ENCODE results near the gene STIM1.
A peak's percentile ranks its signal among the peaks of the same experiment; 100 is the strongest.
"Not testable (repeated sequence)": the region's sequence is repeated elsewhere in the genome, so short reads cannot be mapped to it uniquely, and the experiment has no call there.

The STIM1 gene

GRCh38 chr11:3854977-3855807 is at the start of gene STIM1:
Gene STIM1, plus strand, starts transcription at chr11:3855664. Its CDS starts 607 bp downstream, at chr11:3856271.
- Histone ChIP-seq H3K36me3 (ENCODE audit: control insufficient read depth in 5 of 5, insufficient read depth in 5 of 5, low read length in 5 of 5) (no peaks in the 10 kb centered on the region), H3K4me1 (ENCODE audit: control insufficient read depth in 5 of 5, insufficient read depth in 5 of 5, low read length in 5 of 5) (peaks cover 22 to 54% (median 52%) of the 10 kb centered on the region in 5 donors), H3K9ac (ENCODE audit: low read length in 5 of 5) (peak within 1 kb of the TSS; percentile 89 to 100 (median 98)), H3K27ac (ENCODE audit: low read depth, low read length) (peak within 1 kb of the TSS; percentile 99), H3K27me3 (ENCODE audit: control insufficient read depth in 5 of 5, insufficient read depth in 4 of 5, low read length in 5 of 5) (peaks cover 0 to 4% (median 0%) of the 10 kb centered on the region in 5 donors), H3K9me3 (ENCODE audit: control insufficient read depth in 5 of 5, low read length in 5 of 5) (no peaks in the 10 kb centered on the region), H3K4me3 (ENCODE audit: low read depth in 1 of 5, low read length in 5 of 5) (peak within 1 kb of the TSS; percentile 80 to 91 (median 86))

GRCh38 chr11:3807909-3808860 is 47.3 kb upstream of the STIM1 start, which contains the start of gene PGAP2:
Gene PGAP2, plus strand, starts transcription at chr11:3808560. Its CDS starts 2,700 bp downstream, at chr11:3811260.
- H3K36me3 ChIP-seq (ENCODE audit: control insufficient read depth in 5 of 5, insufficient read depth in 5 of 5, low read length in 5 of 5) = peaks cover 0 to 4% (median 0%) of the 10 kb centered on the region in 5 donors
- H3K4me3 ChIP-seq (ENCODE audit: low read depth in 1 of 5, low read length in 5 of 5) = peak within 1 kb of the TSS; percentile 80 to 96 (median 87)
- peak within 1 kb of the TSS in 4 of 5 donors; percentile 74 to 93 (median 78) for H3K9ac ChIP-seq (ENCODE audit: low read length in 5 of 5)
- H3K4me1 ChIP-seq (ENCODE audit: control insufficient read depth in 5 of 5, insufficient read depth in 5 of 5, low read length in 5 of 5) = peaks cover 3 to 18% (median 15%) of the 10 kb centered on the region in 5 donors
- no peaks in the 10 kb centered on the region for H3K9me3 ChIP-seq (ENCODE audit: control insufficient read depth in 5 of 5, low read length in 5 of 5)
- no peak within 1 kb of the TSS for H3K27ac ChIP-seq (ENCODE audit: low read depth, low read length)
- no peaks in the 10 kb centered on the region for H3K27me3 ChIP-seq (ENCODE audit: control insufficient read depth in 5 of 5, insufficient read depth in 4 of 5, low read length in 5 of 5)

- H3K9me3 ChIP-seq (ENCODE audit: control insufficient read depth in 5 of 5, low read length in 5 of 5) = no peaks in the 10 kb centered on the region
- H3K27ac ChIP-seq (ENCODE audit: low read depth, low read length) = no peak overlapping the region
- no peaks in the 10 kb centered on the region for H3K27me3 ChIP-seq (ENCODE audit: control insufficient read depth in 5 of 5, insufficient read depth in 4 of 5, low read length in 5 of 5)
- H3K36me3 ChIP-seq (ENCODE audit: control insufficient read depth in 5 of 5, insufficient read depth in 5 of 5, low read length in 5 of 5) = peaks cover 0 to 4% (median 0%) of the 10 kb centered on the region in 5 donors
- H3K4me3 ChIP-seq (ENCODE audit: low read depth in 1 of 5, low read length in 5 of 5) = peak overlapping the region; percentile 23 to 92 (median 86)
- peak overlapping the region in 4 of 5 donors; percentile 74 to 93 (median 78) for H3K9ac ChIP-seq (ENCODE audit: low read length in 5 of 5)
- H3K4me1 ChIP-seq (ENCODE audit: control insufficient read depth in 5 of 5, insufficient read depth in 5 of 5, low read length in 5 of 5) = peaks cover 3 to 18% (median 15%) of the 10 kb centered on the region in 5 donors
Observed at GRCh38 chr11:3808861-3809623, 46.4 kb upstream of the STIM1 start.

GRCh38 chr11:3809624-3809928 is 45.9 kb upstream of the STIM1 start:
- Histone ChIP-seq H3K9me3 (ENCODE audit: control insufficient read depth in 5 of 5, low read length in 5 of 5) (no peaks in the 10 kb centered on the region), H3K27ac (ENCODE audit: low read depth, low read length) (no peak overlapping the region), H3K27me3 (ENCODE audit: control insufficient read depth in 5 of 5, insufficient read depth in 4 of 5, low read length in 5 of 5) (no peaks in the 10 kb centered on the region), H3K4me1 (ENCODE audit: control insufficient read depth in 5 of 5, insufficient read depth in 5 of 5, low read length in 5 of 5) (peaks cover 3 to 18% (median 15%) of the 10 kb centered on the region in 5 donors), H3K4me3 (ENCODE audit: low read depth in 1 of 5, low read length in 5 of 5) (no peak overlapping the region), H3K9ac (ENCODE audit: low read length in 5 of 5) (no peak overlapping the region), H3K36me3 (ENCODE audit: control insufficient read depth in 5 of 5, insufficient read depth in 5 of 5, low read length in 5 of 5) (peaks cover 0 to 4% (median 0%) of the 10 kb centered on the region in 5 donors)

- peaks cover 0 to 4% (median 0%) of the 10 kb centered on the region in 5 donors for H3K36me3 ChIP-seq (ENCODE audit: control insufficient read depth in 5 of 5, insufficient read depth in 5 of 5, low read length in 5 of 5)
- H3K4me3 ChIP-seq (ENCODE audit: low read depth in 1 of 5, low read length in 5 of 5) = no peak overlapping the region
- no peak overlapping the region for H3K27ac ChIP-seq (ENCODE audit: low read depth, low read length)
- no peak overlapping the region for H3K9ac ChIP-seq (ENCODE audit: low read length in 5 of 5)
- no peaks in the 10 kb centered on the region for H3K9me3 ChIP-seq (ENCODE audit: control insufficient read depth in 5 of 5, low read length in 5 of 5)
- peaks cover 3 to 18% (median 15%) of the 10 kb centered on the region in 5 donors for H3K4me1 ChIP-seq (ENCODE audit: control insufficient read depth in 5 of 5, insufficient read depth in 5 of 5, low read length in 5 of 5)
- H3K27me3 ChIP-seq (ENCODE audit: control insufficient read depth in 5 of 5, insufficient read depth in 4 of 5, low read length in 5 of 5) = no peaks in the 10 kb centered on the region
Observed at GRCh38 chr11:3810446-3810845, 45.0 kb upstream of the STIM1 start.

GRCh38 chr11:3810951-3811350 is 44.5 kb upstream of the STIM1 start:
- Histone ChIP-seq H3K27ac (ENCODE audit: low read depth, low read length) (no peak overlapping the region), H3K4me3 (ENCODE audit: low read depth in 1 of 5, low read length in 5 of 5) (no peak overlapping the region), H3K9me3 (ENCODE audit: control insufficient read depth in 5 of 5, low read length in 5 of 5) (no peaks in the 10 kb centered on the region), H3K27me3 (ENCODE audit: control insufficient read depth in 5 of 5, insufficient read depth in 4 of 5, low read length in 5 of 5) (no peaks in the 10 kb centered on the region), H3K4me1 (ENCODE audit: control insufficient read depth in 5 of 5, insufficient read depth in 5 of 5, low read length in 5 of 5) (peaks cover 3 to 18% (median 15%) of the 10 kb centered on the region in 5 donors), H3K9ac (ENCODE audit: low read length in 5 of 5) (no peak overlapping the region), H3K36me3 (ENCODE audit: control insufficient read depth in 5 of 5, insufficient read depth in 5 of 5, low read length in 5 of 5) (peaks cover 0 to 4% (median 0%) of the 10 kb centered on the region in 5 donors)

GRCh38 chr11:3814832-3815231 is 40.6 kb upstream of the STIM1 start:
- H3K9me3 ChIP-seq (ENCODE audit: control insufficient read depth in 5 of 5, low read length in 5 of 5); H3K27ac ChIP-seq (ENCODE audit: low read depth, low read length); H3K4me1 ChIP-seq (ENCODE audit: control insufficient read depth in 5 of 5, insufficient read depth in 5 of 5, low read length in 5 of 5); H3K4me3 ChIP-seq (ENCODE audit: low read depth in 1 of 5, low read length in 5 of 5); H3K36me3 ChIP-seq (ENCODE audit: control insufficient read depth in 5 of 5, insufficient read depth in 5 of 5, low read length in 5 of 5); H3K27me3 ChIP-seq (ENCODE audit: control insufficient read depth in 5 of 5, insufficient read depth in 4 of 5, low read length in 5 of 5); H3K9ac ChIP-seq (ENCODE audit: low read length in 5 of 5): not testable (repeated sequence)

- Histone ChIP-seq H3K27me3 (ENCODE audit: control insufficient read depth in 5 of 5, insufficient read depth in 4 of 5, low read length in 5 of 5) (no peaks in the 10 kb centered on the region), H3K27ac (ENCODE audit: low read depth, low read length) (no peak overlapping the region), H3K9me3 (ENCODE audit: control insufficient read depth in 5 of 5, low read length in 5 of 5) (no peaks in the 10 kb centered on the region), H3K36me3 (ENCODE audit: control insufficient read depth in 5 of 5, insufficient read depth in 5 of 5, low read length in 5 of 5) (peaks cover 0 to 4% (median 0%) of the 10 kb centered on the region in 5 donors), H3K4me1 (ENCODE audit: control insufficient read depth in 5 of 5, insufficient read depth in 5 of 5, low read length in 5 of 5) (no peaks in the 10 kb centered on the region), H3K4me3 (ENCODE audit: low read depth in 1 of 5, low read length in 5 of 5) (no peak overlapping the region), H3K9ac (ENCODE audit: low read length in 5 of 5) (no peak overlapping the region)
Observed at GRCh38 chr11:3815845-3816244, 39.6 kb upstream of the STIM1 start.

GRCh38 chr11:3816673-3817072 is 38.8 kb upstream of the STIM1 start:
- H3K9ac ChIP-seq (ENCODE audit: low read length in 5 of 5) = no peak overlapping the region
- peaks cover 0 to 3% (median 0%) of the 10 kb centered on the region in 5 donors for H3K36me3 ChIP-seq (ENCODE audit: control insufficient read depth in 5 of 5, insufficient read depth in 5 of 5, low read length in 5 of 5)
- no peaks in the 10 kb centered on the region for H3K4me1 ChIP-seq (ENCODE audit: control insufficient read depth in 5 of 5, insufficient read depth in 5 of 5, low read length in 5 of 5)
- no peak overlapping the region for H3K4me3 ChIP-seq (ENCODE audit: low read depth in 1 of 5, low read length in 5 of 5)
- H3K9me3 ChIP-seq (ENCODE audit: control insufficient read depth in 5 of 5, low read length in 5 of 5) = no peaks in the 10 kb centered on the region
- H3K27me3 ChIP-seq (ENCODE audit: control insufficient read depth in 5 of 5, insufficient read depth in 4 of 5, low read length in 5 of 5) = no peaks in the 10 kb centered on the region
- no peak overlapping the region for H3K27ac ChIP-seq (ENCODE audit: low read depth, low read length)
